ENCODE data around the gene AXIN1.
A peak's percentile ranks its signal among the peaks of the same experiment; 100 is the strongest.
"Not testable (repeated sequence)": the region's sequence is repeated elsewhere in the genome, so short reads cannot be mapped to it uniquely, and the experiment has no call there.

Gene AXIN1

GRCh38 chr16:381789-382717 lies 29.5 kb upstream of the AXIN1 start, which contains the start of gene PGAP6:
Gene PGAP6, minus strand, starts transcription at chr16:381978. Its CDS starts 157 bp downstream, at chr16:381821.
- peak; percentile 68 for DNase-seq

- DNase-seq, result no peak
These were observed 28.7 kb upstream of the AXIN1 start for GRCh38 chr16:381012-381788.

DNA sequence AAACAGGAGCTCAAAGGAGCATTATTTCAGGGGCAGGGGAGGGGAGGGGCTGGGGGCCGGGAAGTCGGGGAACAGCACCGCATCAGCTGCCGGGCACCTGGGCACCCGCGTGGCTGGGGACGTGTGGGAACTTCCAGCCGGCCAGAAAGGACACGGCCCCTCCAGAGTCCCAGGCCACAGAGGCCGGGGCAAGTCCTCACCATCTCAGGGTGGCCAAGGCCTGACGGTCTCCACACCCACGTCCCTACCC lies 28.2 kb upstream of the AXIN1 start:
- no peak for DNase-seq

GRCh38 chr16:379961-380761 lies 27.6 kb upstream of the AXIN1 start:
- DNase-seq, result no peak

DNA sequence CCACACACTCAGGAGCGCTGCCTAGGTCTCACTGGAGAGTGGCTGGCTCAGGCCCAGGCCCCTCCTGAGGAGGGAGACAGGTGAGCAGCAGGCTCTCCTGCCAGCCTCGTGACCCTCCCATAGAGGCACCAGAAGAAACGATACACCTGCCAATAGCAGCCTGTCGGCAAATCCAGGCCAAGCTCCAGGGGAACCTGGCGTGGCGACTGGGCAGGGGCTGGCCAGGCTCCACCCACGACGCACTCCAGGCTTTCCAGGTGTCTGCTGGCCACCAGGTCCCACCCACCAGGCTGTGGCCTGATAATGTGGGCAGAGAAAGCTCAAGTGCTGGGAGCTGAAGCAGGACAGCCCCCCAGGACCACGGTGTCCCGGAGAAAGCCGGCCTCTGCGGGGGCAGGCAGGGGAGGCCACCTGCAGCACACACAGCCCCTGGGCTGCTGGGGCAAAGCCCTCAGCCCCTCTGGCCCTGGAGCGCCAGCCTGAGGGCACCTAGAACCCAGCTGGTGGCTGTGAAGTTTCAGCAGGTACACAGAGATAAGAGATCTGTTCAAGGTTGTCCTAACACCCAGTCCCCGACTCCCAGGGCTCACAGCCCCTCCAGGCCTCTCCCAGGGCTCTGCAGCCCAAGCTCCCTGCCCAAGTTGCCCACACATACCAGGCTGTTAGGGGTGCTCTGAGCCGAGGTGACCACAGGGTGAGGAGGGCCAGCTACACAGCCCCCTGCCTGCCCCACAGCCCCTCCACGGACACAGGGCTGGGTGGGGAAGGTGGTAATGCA lies 26.8 kb upstream of the AXIN1 start:
- no peak for DNase-seq

GRCh38 chr16:378821-379182 lies 26.3 kb upstream of the AXIN1 start:
- DNase-seq, result no peak

GRCh38 chr16:378113-378820 lies 25.7 kb upstream of the AXIN1 start:
- not testable (repeated sequence) for DNase-seq

GRCh38 chr16:377419-377951 lies 25.0 kb upstream of the AXIN1 start:
- no peak for DNase-seq

DNA sequence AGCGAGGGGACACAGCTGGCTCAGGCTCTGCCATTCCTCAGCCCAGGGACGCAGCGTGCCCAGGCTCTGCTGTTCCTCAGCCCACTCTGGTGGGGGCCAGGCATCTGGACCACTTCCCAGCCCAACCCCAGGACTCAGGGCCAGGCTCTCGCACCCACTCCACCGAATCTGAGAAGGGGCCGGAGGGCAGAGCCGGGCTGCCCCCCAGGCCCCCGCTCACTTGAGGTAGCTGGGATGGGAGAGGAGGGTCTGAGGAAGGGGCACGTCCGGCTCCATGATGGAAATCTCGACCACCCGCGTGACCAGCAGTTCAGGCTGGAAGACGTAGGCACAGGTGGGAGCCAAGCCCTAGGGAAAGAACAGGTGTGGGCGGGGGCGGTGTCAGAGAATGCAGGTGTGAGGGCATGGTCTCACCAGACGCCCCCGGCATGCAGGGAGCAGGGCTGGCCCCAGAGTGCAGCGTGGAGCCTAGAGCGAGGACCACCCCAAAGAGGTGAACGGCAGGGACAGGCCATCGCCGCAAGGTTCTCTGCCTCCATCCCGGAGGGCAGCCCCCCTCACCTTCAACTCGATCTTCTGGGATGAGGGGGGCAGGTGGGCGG lies 24.4 kb upstream of the AXIN1 start:
- DNase-seq, result no peak

DNA sequence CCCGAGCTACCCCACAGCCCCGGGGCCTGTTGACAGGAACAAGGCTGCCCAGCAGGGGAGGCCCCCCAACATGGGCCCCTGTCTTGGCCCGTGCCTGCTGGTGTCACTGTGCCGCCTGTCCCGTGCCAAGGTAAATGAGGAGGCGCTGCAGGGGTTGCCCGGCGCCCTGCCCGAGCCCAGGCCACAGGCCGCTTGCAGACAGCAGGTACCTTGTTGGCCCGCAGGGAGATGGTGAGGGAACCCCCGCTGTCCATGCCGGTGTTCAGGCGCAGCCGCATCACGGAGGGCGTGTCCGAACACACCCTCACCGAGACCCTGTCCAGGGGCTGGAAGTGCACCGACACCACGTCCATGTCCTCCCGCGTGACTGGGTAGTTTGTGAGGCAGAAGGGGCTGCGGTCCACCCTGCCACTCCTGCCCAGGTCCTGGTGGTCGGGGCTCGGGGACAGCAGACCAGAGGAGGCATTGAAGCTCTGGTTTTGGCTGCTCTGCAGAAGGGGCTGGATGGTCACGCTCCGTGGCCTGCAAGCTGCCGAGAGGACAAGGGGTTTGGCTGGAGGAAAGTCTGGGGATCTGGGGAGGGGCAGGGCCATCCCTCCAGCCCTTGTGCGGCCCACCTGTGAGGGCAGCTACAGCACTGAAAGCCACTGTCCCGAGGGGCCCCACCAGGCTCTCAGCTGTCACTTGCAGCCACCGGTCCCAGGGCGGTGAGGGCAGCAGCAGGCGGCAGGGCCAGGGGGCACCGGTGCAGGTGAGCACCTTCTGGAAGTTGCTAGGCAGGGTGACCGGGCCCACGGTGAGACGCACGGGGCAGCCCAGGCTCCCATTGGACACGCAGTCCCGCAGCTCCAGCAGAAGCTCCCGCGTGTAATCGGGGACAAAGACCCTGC lies 23.6 kb upstream of the AXIN1 start:
- DNase-seq, result no peak

DNA sequence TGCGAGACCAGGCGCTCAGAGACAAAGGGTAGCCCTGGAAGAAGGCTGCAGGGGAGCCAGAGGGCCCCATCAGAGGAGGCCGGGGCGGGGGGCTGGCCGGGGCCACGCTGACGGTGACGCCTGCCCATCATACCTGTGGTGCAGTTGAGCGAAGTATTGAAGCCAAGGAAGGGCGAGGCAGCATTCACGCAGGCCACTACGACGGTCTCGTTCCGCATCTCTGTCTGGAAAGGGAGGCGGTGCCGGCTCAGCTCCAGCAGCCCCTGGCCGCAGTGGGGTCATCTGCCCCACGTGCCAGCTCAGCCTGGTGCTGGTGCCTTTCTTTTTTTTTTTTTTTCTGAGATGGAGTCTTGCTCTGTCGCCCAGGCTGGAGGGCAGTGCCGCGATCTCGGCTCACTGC lies 22.7 kb upstream of the AXIN1 start:
- DNase-seq, result no peak

DNA sequence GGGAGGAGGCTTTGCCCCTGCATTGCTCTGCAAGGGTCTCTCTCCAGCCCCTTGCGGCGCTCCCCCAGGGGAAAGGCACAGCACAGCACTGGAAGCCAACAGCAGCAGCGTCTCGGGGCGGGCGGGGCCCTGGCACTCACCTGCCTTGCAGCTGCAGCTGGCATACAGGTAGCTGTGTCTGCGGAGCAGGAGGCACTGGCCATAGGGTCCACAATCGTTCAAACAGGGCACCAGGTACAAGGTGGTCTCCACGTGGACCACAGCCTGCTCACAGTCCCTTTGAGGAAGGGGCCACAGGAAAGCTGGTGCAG lies 22.0 kb upstream of the AXIN1 start:
- DNase-seq, result no peak

GRCh38 chr16:373848-374615 lies 21.5 kb upstream of the AXIN1 start:
- no peak for DNase-seq

- no peak for DNase-seq
These were observed 20.6 kb upstream of the AXIN1 start for GRCh38 chr16:373020-373598.

DNA sequence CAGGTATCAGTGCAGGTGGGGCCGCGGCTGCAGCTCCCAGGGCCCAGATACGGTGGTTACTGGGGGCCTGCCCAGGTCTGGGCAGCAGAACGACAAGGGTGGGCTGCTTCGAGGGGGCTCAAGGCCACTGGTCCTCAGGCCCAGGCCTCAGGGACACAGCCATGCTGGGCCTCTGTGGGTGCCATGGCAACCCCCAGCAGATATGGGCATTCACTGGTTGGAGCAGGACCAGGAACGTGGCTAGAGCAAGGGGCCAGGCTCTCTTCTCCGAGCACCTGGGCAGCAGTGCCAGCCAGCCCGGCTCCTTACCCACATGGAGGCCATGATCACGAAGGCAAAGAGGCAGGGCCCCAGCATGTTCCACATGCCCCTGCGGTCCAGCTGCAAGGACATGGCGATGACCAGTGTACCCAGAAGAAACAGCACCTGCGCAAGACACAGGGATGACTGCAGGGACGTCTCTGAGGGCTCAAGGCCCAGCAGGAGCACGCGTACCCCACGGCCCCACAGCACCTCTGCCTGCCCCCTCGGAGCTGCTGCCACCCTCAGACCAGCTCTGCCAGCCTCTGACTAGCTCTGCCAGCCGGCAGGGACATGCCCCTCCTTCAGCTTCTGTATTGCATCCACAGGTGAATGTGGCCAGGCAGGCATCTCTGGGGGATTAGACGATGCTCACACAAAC lies 19.9 kb upstream of the AXIN1 start:
- no peak for DNase-seq

DNA sequence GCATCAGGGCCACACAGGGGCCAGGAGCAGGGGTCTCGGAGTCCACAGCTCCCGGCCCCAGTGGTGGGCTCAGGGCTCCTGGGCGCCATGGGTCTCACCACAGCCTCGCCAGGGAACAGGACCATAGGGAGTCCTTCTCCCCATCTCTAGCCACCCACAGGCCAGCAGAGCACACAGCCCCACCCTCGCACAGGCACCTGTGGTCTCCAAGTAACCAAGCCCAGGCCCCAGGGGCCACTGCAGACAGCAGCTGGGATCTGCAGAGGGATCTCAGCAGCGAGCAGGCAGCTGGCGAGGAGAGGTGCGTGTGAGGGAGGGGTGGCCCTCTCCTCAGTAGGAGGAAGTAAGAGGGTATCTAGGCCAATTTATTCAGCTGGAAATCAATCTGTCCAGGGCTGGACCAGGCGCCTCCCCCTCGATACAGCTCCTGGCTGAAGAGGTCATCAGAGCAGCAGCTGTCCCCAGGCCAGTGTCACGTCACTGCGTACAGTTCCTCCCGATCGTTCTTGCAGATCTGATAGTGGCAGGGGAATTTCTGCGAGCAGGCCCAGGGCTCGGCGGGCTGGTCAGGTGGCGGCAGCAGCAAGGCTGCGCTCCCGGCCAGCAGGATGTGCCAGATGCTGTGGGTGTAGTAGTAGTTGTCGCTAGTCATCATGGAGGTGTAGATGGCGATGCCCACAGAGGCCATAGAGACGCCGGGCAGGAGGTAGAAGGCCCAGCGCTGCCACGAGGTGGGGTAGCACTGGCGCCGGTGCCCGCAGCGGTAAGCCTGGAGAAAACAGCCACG lies 19.2 kb upstream of the AXIN1 start:
- DNase-seq, result no peak

DNA sequence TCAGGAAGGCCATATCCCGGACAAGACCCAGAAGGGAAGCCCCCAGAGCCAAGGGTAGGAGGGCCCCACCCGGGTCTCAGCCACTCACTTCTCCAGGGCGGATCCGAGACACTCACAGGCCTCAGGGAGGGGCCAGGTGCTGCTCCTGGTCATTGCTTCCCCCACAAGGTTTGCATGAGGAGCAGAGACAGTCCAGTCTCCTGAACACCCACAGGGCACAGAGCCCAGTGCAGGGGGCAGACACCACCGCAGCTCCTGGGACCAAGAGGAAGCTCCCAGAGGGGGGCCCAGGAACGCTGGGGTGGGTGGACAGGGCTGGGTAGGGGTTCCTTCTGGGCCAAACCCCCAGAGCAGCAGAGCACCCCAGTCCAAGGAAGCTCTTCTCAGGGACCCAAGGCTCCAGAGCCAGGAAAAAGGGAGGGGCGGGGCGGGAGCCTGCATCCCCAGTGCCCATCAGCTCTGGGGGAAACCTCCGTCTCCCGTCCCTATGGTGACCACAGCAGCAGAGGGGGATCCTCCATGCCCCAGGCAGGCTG lies 18.5 kb upstream of the AXIN1 start:
- no peak for DNase-seq
